Smooth muscle cell (in vitro differentiated cells): ENCODE data around the gene ANKRD53. TPM values are rescaled to one million over a fixed set of nuclear protein-coding genes. Genes with fewer than 3 reads are reported as not detected.

Source experiments
- DNase-seq: peaks from one replicate; lab custom pipeline; 2025; ENCODE audit not compliant: unreplicated experiment; lab: John Stamatoyannopoulos, UW
- H2AFZ ChIP-seq: fragments of 200-600 bp; sonication (generic); 2 replicates; pipeline ENCODE4 v1.6.0; 2016; ENCODE audit warnings: antibody characterized with exemption, low read depth, mild to moderate bottlenecking
- H3F3A ChIP-seq: fragments of 200-600 bp; sonication (generic); 2 replicates; pipeline ENCODE4 v1.6.0; 2017; ENCODE audit warnings: antibody characterized with exemption, low read depth
- H3K27ac ChIP-seq: fragments of 200-600 bp; sonication (generic); 2 replicates; pipeline ENCODE4 v1.5.1; 2016; ENCODE audit warnings: low read depth, mild to moderate bottlenecking
- H3K27me3 ChIP-seq: fragments of 200-600 bp; sonication (generic); 2 replicates; pipeline ENCODE4 v1.6.1; 2016; ENCODE audit warnings: low read depth, mild to moderate bottlenecking
- H3K36me3 ChIP-seq: fragments of 200-600 bp; sonication (generic); 2 replicates; pipeline ENCODE4 v1.5.1; 2016; ENCODE audit warnings: low read depth
- H3K4me1 ChIP-seq: fragments of 200-600 bp; sonication (generic); 2 replicates; pipeline ENCODE4 v1.5.1; 2016; ENCODE audit warnings: low read depth
- H3K4me2 ChIP-seq: fragments of 200-600 bp; sonication (generic); 2 replicates; pipeline ENCODE4 v1.6.0; 2016; ENCODE audit warnings: mild to moderate bottlenecking
- H3K4me3 ChIP-seq: fragments of 200-600 bp; sonication (generic); 2 replicates; pipeline ENCODE4 v1.5.1; 2016; ENCODE audit warnings: mild to moderate bottlenecking
- H3K79me2 ChIP-seq: fragments of 200-600 bp; sonication (generic); 2 replicates; pipeline ENCODE4 v1.6.0; 2016; ENCODE audit warnings: low read depth, mild to moderate bottlenecking
- H3K9ac ChIP-seq: fragments of 200-600 bp; sonication (generic); 2 replicates; pipeline ENCODE4 v1.6.0; 2016; ENCODE audit warnings: low read depth
- H3K9me3 ChIP-seq: fragments of 200-600 bp; sonication (generic); replicated peaks from 2 replicates; pipeline ENCODE4 v1.5.1; 2016; ENCODE audit warnings: low read depth
- H4K20me1 ChIP-seq: fragments of 200-600 bp; sonication (generic); 2 replicates; pipeline ENCODE4 v1.6.0; 2016; ENCODE audit warnings: low read depth
- WGBS: methylation state at CpG from one replicate; pipeline ENCODE4 v1.1.7; 2016; ENCODE audit warnings: low lambda C conversion rate; 5-methylcytosine and 5-hydroxymethylcytosine counted together
- polyA plus RNA-seq: library from polyadenylated mRNA; unstranded; fragments of >200 nt; fragmentation: Nextera tagmentation; extraction: Ambion mirVana; gene quantifications from 2 replicates; pipeline ENCODE4 v1.2.1, GENCODE V29; 2016
- total RNA-seq: library from RNA; depleted of rRNA; stranded (reverse); fragments of >200 nt; gene quantifications from 2 replicates; pipeline ENCODE4 v1.2.3, GENCODE V29; 2014
- TF ChIP-seq, protein P1 (sequence below): fragments of 200-600 bp; sonication (generic); IDR thresholded peaks from 2 replicates; pipeline ENCODE4 v1.5.1; 2017; ENCODE audit warnings: borderline replicate concordance, mild to moderate bottlenecking, antibody characterized with exemption; ENCODE audit not compliant: insufficient read depth, poor library complexity, severe bottlenecking

The ANKRD53 gene
- total and polyA plus RNA-seq, 2 experiments from 2014 or later, result 1.3 to 1.9 TPM

- 92% methylated on average over 6 of the region's 6 CpGs for WGBS
- no peaks in the 10 kb centered on the region for H3K9me3 ChIP-seq
- H3K4me3 ChIP-seq, result no peak overlapping the region
These were observed 25.0 kb downstream of the ANKRD53 start for GRCh38 chr2:71003396-71003795.

GRCh38 chr2:71003966-71004755 lies 25.7 kb downstream of the ANKRD53 start:
- no peak overlapping the region for H2AFZ ChIP-seq
- H3K4me2 ChIP-seq, result no peak overlapping the region
- peaks cover 10% of the 10 kb centered on the region for H3K4me1 ChIP-seq
- 93% methylated on average over 11 of the region's 11 CpGs for WGBS
- H3K27me3 ChIP-seq, result no peaks in the 10 kb centered on the region
- no peaks in the 10 kb centered on the region for H3F3A ChIP-seq
- DNase-seq, result no peak
- TF ChIP-seq, protein P1, sequence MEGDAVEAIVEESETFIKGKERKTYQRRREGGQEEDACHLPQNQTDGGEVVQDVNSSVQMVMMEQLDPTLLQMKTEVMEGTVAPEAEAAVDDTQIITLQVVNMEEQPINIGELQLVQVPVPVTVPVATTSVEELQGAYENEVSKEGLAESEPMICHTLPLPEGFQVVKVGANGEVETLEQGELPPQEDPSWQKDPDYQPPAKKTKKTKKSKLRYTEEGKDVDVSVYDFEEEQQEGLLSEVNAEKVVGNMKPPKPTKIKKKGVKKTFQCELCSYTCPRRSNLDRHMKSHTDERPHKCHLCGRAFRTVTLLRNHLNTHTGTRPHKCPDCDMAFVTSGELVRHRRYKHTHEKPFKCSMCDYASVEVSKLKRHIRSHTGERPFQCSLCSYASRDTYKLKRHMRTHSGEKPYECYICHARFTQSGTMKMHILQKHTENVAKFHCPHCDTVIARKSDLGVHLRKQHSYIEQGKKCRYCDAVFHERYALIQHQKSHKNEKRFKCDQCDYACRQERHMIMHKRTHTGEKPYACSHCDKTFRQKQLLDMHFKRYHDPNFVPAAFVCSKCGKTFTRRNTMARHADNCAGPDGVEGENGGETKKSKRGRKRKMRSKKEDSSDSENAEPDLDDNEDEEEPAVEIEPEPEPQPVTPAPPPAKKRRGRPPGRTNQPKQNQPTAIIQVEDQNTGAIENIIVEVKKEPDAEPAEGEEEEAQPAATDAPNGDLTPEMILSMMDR, result no peak
- H3K9me3 ChIP-seq, result no peaks in the 10 kb centered on the region
- no peak overlapping the region for H3K27ac ChIP-seq
- no peaks in the 10 kb centered on the region for H4K20me1 ChIP-seq
- no peak overlapping the region for H3K9ac ChIP-seq
- H3K36me3 ChIP-seq, result no peaks in the 10 kb centered on the region
- H3K79me2 ChIP-seq, result no peaks in the 10 kb centered on the region
- H3K4me3 ChIP-seq, result no peak overlapping the region

More at GRCh38 chr2:71003396-71003795, 25.0 kb downstream of the ANKRD53 start:
- Histone ChIP-seq H3F3A (no peaks in the 10 kb centered on the region), H3K27ac (no peak overlapping the region), H3K79me2 (no peaks in the 10 kb centered on the region), H2AFZ (no peak overlapping the region), H4K20me1 (no peaks in the 10 kb centered on the region), H3K4me2 (no peak overlapping the region), H3K4me1 (peaks cover 10% of the 10 kb centered on the region), H3K27me3 (no peaks in the 10 kb centered on the region), H3K36me3 (no peaks in the 10 kb centered on the region), H3K9ac (no peak overlapping the region)
- TF ChIP-seq, protein P1, result no peak
- no peak for DNase-seq

DNA sequence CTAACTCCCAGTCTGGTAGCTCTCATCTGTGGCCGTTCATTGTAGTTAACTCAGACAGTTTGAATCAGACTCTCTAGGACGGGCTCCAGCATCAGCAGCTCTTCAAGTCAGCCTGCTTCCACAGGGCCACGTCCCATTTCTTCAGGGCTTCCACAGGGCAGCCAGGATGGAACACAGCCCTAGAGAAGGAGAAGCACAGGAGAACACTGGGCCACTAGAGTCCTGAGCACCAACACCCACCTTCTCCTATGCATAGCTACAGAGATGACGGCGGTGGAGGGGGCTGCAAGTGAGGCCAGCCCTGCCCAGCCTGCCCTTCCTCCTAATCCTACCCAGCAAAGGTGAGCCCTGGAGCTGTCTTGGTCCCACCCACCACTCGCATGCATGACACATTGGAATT lies 26.4 kb downstream of the ANKRD53 start:
- Histone ChIP-seq H3K79me2 (no peaks in the 10 kb centered on the region), H3K36me3 (no peaks in the 10 kb centered on the region), H3F3A (no peaks in the 10 kb centered on the region), H3K9me3 (no peaks in the 10 kb centered on the region), H3K4me2 (no peak overlapping the region), H3K27ac (no peak overlapping the region), H3K9ac (no peak overlapping the region), H4K20me1 (no peaks in the 10 kb centered on the region), H2AFZ (no peak overlapping the region), H3K4me3 (no peak overlapping the region), H3K27me3 (no peaks in the 10 kb centered on the region), H3K4me1 (peaks cover 10% of the 10 kb centered on the region)
- 89% methylated on average over 6 of the region's 6 CpGs for WGBS
- TF ChIP-seq, protein P1, result no peak
- no peak for DNase-seq
